ENCODE data around the gene FBXO7.

GRCh38 chr22:32489377-32489776 is 14.8 kb downstream of the FBXO7 start:
- TF ChIP-seq POLR2AphosphoS5 (IDR thresholded peaks at IDR 0.05; ENCODE audit: low read depth, low read length) (no peak), REST (IDR thresholded peaks at IDR 0.05; ENCODE audit: insufficient read depth in 1 of 2, low read depth in 2 of 2, low read length in 2 of 2) (no peak), TAF1 (IDR thresholded peaks at IDR 0.05; ENCODE audit: borderline replicate concordance, insufficient read depth, low read length) (no peak), SIN3A (IDR thresholded peaks at IDR 0.05; ENCODE audit: borderline replicate concordance, insufficient read depth, low read length) (no peak)
